ENCODE data around the gene KLHL21. TPM values are rescaled to one million over a fixed set of nuclear protein-coding genes. Genes with fewer than 3 reads are reported as not detected.
"Not testable (repeated sequence)": the region's sequence is repeated elsewhere in the genome, so short reads cannot be mapped to it uniquely, and the experiment has no call there.

KLHL21 gene
- total RNA-seq, 1 donor from 2014 or later, result 9.2 TPM

DNA sequence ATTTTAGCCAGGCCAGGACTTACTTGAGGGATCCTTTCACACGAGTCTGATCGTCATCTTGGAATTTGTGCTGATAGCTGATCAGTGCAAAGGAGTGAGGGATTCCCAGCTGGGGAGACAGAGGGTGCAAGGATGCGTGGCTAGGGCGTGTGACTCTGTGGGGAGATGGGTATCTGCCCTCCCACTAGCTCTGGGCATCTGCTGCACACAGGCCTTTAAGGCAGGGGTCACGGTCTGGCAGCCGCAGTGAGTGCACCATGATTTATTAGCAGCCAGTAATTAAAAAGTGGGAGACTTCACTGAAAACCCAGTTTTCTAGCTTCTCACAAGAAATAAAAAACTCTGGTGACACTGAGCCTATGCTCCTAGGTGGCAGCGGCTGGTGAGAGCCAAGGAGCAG, 42.3 kb upstream of the KLHL21 start:
- no peak for DNase-seq
- Mint-ChIP-seq H3K4me1 (ENCODE audit: low read depth, unreplicated experiment) (peaks cover 4% of the 10 kb centered on the region), H3K27me3 (ENCODE audit: unreplicated experiment) (peaks cover 7% of the 10 kb centered on the region), H3K9me3 (ENCODE audit: unreplicated experiment) (peaks cover 4% of the 10 kb centered on the region), H3K4me3 (ENCODE audit: unreplicated experiment) (no peak overlapping the region), H3K36me3 (ENCODE audit: unreplicated experiment) (peaks cover 9% of the 10 kb centered on the region), H3K27ac (ENCODE audit: unreplicated experiment) (no peak overlapping the region)
- TF ChIP-seq, protein P1, sequence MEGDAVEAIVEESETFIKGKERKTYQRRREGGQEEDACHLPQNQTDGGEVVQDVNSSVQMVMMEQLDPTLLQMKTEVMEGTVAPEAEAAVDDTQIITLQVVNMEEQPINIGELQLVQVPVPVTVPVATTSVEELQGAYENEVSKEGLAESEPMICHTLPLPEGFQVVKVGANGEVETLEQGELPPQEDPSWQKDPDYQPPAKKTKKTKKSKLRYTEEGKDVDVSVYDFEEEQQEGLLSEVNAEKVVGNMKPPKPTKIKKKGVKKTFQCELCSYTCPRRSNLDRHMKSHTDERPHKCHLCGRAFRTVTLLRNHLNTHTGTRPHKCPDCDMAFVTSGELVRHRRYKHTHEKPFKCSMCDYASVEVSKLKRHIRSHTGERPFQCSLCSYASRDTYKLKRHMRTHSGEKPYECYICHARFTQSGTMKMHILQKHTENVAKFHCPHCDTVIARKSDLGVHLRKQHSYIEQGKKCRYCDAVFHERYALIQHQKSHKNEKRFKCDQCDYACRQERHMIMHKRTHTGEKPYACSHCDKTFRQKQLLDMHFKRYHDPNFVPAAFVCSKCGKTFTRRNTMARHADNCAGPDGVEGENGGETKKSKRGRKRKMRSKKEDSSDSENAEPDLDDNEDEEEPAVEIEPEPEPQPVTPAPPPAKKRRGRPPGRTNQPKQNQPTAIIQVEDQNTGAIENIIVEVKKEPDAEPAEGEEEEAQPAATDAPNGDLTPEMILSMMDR (IDR thresholded peaks at IDR 0.05; ENCODE audit: partially characterized antibody, unreplicated experiment), result no peak

DNA sequence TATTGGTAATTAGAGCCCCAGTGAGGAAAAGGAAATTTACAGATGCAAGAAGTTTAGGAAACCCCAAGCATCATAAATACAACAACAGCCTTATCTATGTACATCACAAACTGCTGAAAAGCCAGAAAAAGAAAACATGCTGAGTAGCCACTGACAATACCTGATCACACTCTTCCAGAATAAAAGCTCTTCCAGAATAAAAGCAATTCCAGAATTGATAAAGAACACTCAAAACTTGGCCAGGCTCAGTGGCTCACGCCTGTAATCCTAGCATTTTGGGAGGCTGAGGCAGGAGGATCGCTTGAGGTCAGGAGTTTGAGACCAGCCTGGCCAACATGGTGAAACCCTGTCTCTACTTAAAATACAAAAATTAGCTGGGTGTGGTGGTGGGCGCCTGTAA, 38.2 kb upstream of the KLHL21 start:
- not testable (repeated sequence) for H3K27ac Mint-ChIP-seq (ENCODE audit: unreplicated experiment); H3K27me3 Mint-ChIP-seq (ENCODE audit: unreplicated experiment); H3K36me3 Mint-ChIP-seq (ENCODE audit: unreplicated experiment); DNase-seq; H3K9me3 Mint-ChIP-seq (ENCODE audit: unreplicated experiment); H3K4me3 Mint-ChIP-seq (ENCODE audit: unreplicated experiment); H3K4me1 Mint-ChIP-seq (ENCODE audit: low read depth, unreplicated experiment)

- Mint-ChIP-seq H3K4me1 (ENCODE audit: low read depth, unreplicated experiment) (peaks cover 11% of the 10 kb centered on the region), H3K9me3 (ENCODE audit: unreplicated experiment) (peaks cover 13% of the 10 kb centered on the region), H3K27me3 (ENCODE audit: unreplicated experiment) (peaks cover 2% of the 10 kb centered on the region), H3K4me3 (ENCODE audit: unreplicated experiment) (no peak overlapping the region), H3K27ac (ENCODE audit: unreplicated experiment) (no peak overlapping the region), H3K36me3 (ENCODE audit: unreplicated experiment) (peaks cover 9% of the 10 kb centered on the region)
- TF ChIP-seq, protein P1 (IDR thresholded peaks at IDR 0.05; ENCODE audit: partially characterized antibody, unreplicated experiment), result no peak
- no peak for DNase-seq
Measured at GRCh38 chr1:6638226-6638625, 35.6 kb upstream of the KLHL21 start.

DNA sequence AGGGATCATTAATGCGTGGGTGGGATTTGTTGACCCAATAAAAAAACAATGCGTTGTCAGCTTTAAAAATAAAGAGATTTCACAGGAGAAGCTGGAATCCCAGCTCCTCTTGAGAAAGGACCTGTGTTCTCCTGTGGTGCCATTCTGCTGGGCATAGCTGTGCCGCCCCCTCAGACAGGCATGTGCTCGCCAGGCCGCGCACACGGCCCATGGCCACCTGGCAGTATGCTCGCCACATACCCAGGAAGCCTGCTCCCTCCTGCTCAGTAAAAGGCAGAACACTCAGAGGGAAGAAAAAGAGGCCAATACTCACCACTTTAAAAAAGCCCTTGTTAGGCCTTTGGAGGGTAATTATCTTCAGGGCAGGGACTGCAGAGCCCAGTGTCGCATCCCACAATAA, 35.1 kb upstream of the KLHL21 start:
- no peak for DNase-seq
- no peak overlapping the region for H3K4me3 Mint-ChIP-seq (ENCODE audit: unreplicated experiment)
- TF ChIP-seq, protein P1 (IDR thresholded peaks at IDR 0.05; ENCODE audit: partially characterized antibody, unreplicated experiment), result peak; percentile 33
- H3K36me3 Mint-ChIP-seq (ENCODE audit: unreplicated experiment), result peaks cover 6% of the 10 kb centered on the region
- H3K4me1 Mint-ChIP-seq (ENCODE audit: low read depth, unreplicated experiment), result peaks cover 9% of the 10 kb centered on the region
- H3K9me3 Mint-ChIP-seq (ENCODE audit: unreplicated experiment), result peaks cover 11% of the 10 kb centered on the region
- no peak overlapping the region for H3K27ac Mint-ChIP-seq (ENCODE audit: unreplicated experiment)
- peaks cover 5% of the 10 kb centered on the region for H3K27me3 Mint-ChIP-seq (ENCODE audit: unreplicated experiment)

GRCh38 chr1:6636778-6637177, 34.1 kb upstream of the KLHL21 start:
- not testable (repeated sequence) for H3K9me3 Mint-ChIP-seq (ENCODE audit: unreplicated experiment); H3K4me1 Mint-ChIP-seq (ENCODE audit: low read depth, unreplicated experiment); H3K27me3 Mint-ChIP-seq (ENCODE audit: unreplicated experiment); H3K27ac Mint-ChIP-seq (ENCODE audit: unreplicated experiment); H3K4me3 Mint-ChIP-seq (ENCODE audit: unreplicated experiment); DNase-seq; H3K36me3 Mint-ChIP-seq (ENCODE audit: unreplicated experiment)

- Mint-ChIP-seq H3K4me1 (ENCODE audit: low read depth, unreplicated experiment) (peaks cover 7% of the 10 kb centered on the region), H3K9me3 (ENCODE audit: unreplicated experiment) (peaks cover 9% of the 10 kb centered on the region), H3K4me3 (ENCODE audit: unreplicated experiment) (peak overlapping the region; percentile 25), H3K36me3 (ENCODE audit: unreplicated experiment) (no peaks in the 10 kb centered on the region), H3K27me3 (ENCODE audit: unreplicated experiment) (peaks cover 5% of the 10 kb centered on the region), H3K27ac (ENCODE audit: unreplicated experiment) (no peak overlapping the region)
- TF ChIP-seq, protein P1 (IDR thresholded peaks at IDR 0.05; ENCODE audit: partially characterized antibody, unreplicated experiment), result no peak
- no peak for DNase-seq
Measured at GRCh38 chr1:6635910-6636760, 33.5 kb upstream of the KLHL21 start.

Data from glutamatergic neuron (in vitro differentiated cells).